Caco-2 (cell line): ENCODE data around the gene LDLRAD4. TPM values are rescaled to one million over a fixed set of nuclear protein-coding genes. Genes with fewer than 3 reads are reported as not detected.

ENCODE experiments used
- BruUV-seq: library from RNA; stranded (reverse); fragments of 400-500 nt; replicated peaks from 2 replicates; lab custom pipeline; 2021; lab: Mats Ljungman, UMichigan
- CTCF ChIA-PET: fragments of 300-600 bp; sonication (Branson Sonifier 250); formaldehyde crosslinking; loops from one replicate; lab custom pipeline; 2022; ENCODE audit warnings: antibody characterized with exemption; lab: Charles Lee
- POLR2A ChIA-PET: fragments of 300-600 bp; sonication (Branson Sonifier 250); formaldehyde crosslinking; loops from one replicate; lab custom pipeline; 2022; ENCODE audit warnings: antibody characterized with exemption; lab: Charles Lee
- DNase-seq, 2 experiments: peaks; one replicate each; pipeline versions ENCODE4 v3.0.0 to v3.0.0-alpha.2; 2020 to 2022
- H3K27me3 ChIP-seq: replicated peaks from 2 replicates; pipeline ENCODE4 v1.6.0; 2011; ENCODE audit warnings: low read length; ENCODE audit not compliant: control insufficient read depth, insufficient read depth
- H3K36me3 ChIP-seq: 2 replicates; pipeline ENCODE4 v1.5.1; 2011; ENCODE audit warnings: low read length; ENCODE audit not compliant: control insufficient read depth, insufficient read depth
- H3K4me1 ChIP-seq: fragments of 250-450 bp; sonication (Bioruptor Pico); 2 replicates; pipeline ENCODE4 v1.5.1; 2020; ENCODE audit warnings: mild to moderate bottlenecking
- H3K4me3 ChIP-seq: 2 replicates; pipeline ENCODE4 v1.5.1; 2011; ENCODE audit warnings: low read depth, mild to moderate bottlenecking, control low read depth, low read length
- H3K9me3 ChIP-seq: fragments of 250-450 bp; sonication (Bioruptor Pico); 2 replicates; pipeline ENCODE4 v1.5.1; 2020; ENCODE audit warnings: mild to moderate bottlenecking, moderate library complexity
- H3K27ac Mint-ChIP-seq: one replicate; pipeline ENCODE4 v1.8.0; 2022; ENCODE audit warnings: mixed read lengths; ENCODE audit not compliant: unreplicated experiment
- H3K27me3 Mint-ChIP-seq: one replicate; pipeline ENCODE4 v1.8.0; 2022; ENCODE audit warnings: mixed read lengths; ENCODE audit not compliant: insufficient read depth, unreplicated experiment
- H3K36me3 Mint-ChIP-seq: one replicate; pipeline ENCODE4 v1.8.0; 2022; ENCODE audit warnings: mild to moderate bottlenecking, mixed read lengths; ENCODE audit not compliant: insufficient read depth, unreplicated experiment
- H3K4me1 Mint-ChIP-seq: one replicate; pipeline ENCODE4 v1.8.0; 2022; ENCODE audit warnings: low read depth, mixed read lengths; ENCODE audit not compliant: unreplicated experiment
- H3K4me3 Mint-ChIP-seq: one replicate; pipeline ENCODE4 v1.8.0; 2022; ENCODE audit warnings: mild to moderate bottlenecking, moderate library complexity, mixed read lengths; ENCODE audit not compliant: unreplicated experiment
- H3K9me3 Mint-ChIP-seq: one replicate; pipeline ENCODE4 v1.8.0; 2022; ENCODE audit warnings: mixed read lengths; ENCODE audit not compliant: unreplicated experiment
- CTCF ChIP-seq, 2 experiments: fragments of 200-600 bp in 1 of 2; IDR thresholded peaks; 1 replicate in 1 of 2; 2 replicates in 1 of 2; pipeline versions ENCODE4 v1.5.1 to v1.8.0; 2011 to 2022; ENCODE audit warnings: antibody characterized with exemption in 1 of 2, control low read depth in 1 of 2, inconsistent platforms in 1 of 2, low read depth in 1 of 2, low read length in 1 of 2, mild to moderate bottlenecking in 1 of 2, moderate library complexity in 1 of 2; ENCODE audit not compliant: insufficient read depth in 1 of 2, severe bottlenecking in 1 of 2, unreplicated experiment in 1 of 2
- intact Hi-C: fragments of 100-400 bp; cut with micrococcal nuclease; formaldehyde crosslinking; loops from one replicate; pipeline ENCODE4 v1.10.0; 2022; ENCODE audit not compliant: unreplicated experiment
- total RNA-seq: library from RNA; stranded (reverse); gene quantifications from 2 replicates; pipeline ENCODE4 v1.2.3, GENCODE V29; 2022

LDLRAD4 gene
- total RNA-seq, 1 experiment from 2014 or later: 1.2 TPM

DNA sequence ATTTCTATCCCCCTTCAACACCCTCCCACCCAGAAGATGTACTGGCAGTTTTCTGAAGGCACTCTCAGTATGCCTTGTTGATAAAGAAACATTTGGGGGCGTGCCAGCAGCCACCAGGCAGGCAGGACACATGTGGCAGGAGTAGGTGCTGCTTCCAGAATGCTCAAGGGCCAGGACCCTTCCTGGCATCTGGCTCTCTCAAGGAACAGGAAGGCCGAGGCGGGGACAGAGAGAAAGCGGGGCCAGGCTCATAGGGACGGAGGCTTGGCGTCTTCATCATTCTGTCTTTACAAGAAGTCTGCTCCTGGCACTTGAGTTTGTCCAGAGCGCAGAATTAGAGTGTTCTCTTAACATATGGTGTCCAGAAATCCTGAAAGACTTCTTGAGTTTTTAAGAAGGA lies 386.2 kb downstream of the LDLRAD4 start:
- H3K36me3 ChIP-seq: no peaks in the 10 kb centered on the region
- POLR2A ChIA-PET: no interaction called here
- CTCF ChIA-PET: no interaction called here
- intact Hi-C loops: no loop called here
- Mint-ChIP-seq H3K27me3 (no peaks in the 10 kb centered on the region), H3K27ac (no peak overlapping the region), H3K9me3 (no peaks in the 10 kb centered on the region), H3K36me3 (no peaks in the 10 kb centered on the region), H3K4me3 (no peak overlapping the region), H3K4me1 (no peaks in the 10 kb centered on the region)
- no peak for TF ChIP-seq CTCF (IDR thresholded peaks at IDR 0.05; ENCODE audit: insufficient read depth in 1 of 2, low read depth in 1 of 2, low read length in 1 of 2, severe bottlenecking in 1 of 2, unreplicated experiment in 1 of 2)
- no TSS peak for BruUV-seq
- H3K4me1 ChIP-seq: no peaks in the 10 kb centered on the region
- no peak overlapping the region for H3K4me3 ChIP-seq
- no peak for DNase-seq
- H3K27me3 ChIP-seq: no peaks in the 10 kb centered on the region
- no peaks in the 10 kb centered on the region for H3K9me3 ChIP-seq

- Histone ChIP-seq H3K27me3 (no peaks in the 10 kb centered on the region), H3K9me3 (no peaks in the 10 kb centered on the region), H3K4me3 (no peak overlapping the region), H3K36me3 (no peaks in the 10 kb centered on the region), H3K4me1 (no peaks in the 10 kb centered on the region)
- no peak for DNase-seq
- H3K27me3 Mint-ChIP-seq: no peaks in the 10 kb centered on the region
- H3K27ac Mint-ChIP-seq: no peak overlapping the region
- TF ChIP-seq CTCF (IDR thresholded peaks at IDR 0.05; ENCODE audit: insufficient read depth in 1 of 2, low read depth in 1 of 2, low read length in 1 of 2, severe bottlenecking in 1 of 2, unreplicated experiment in 1 of 2): no peak
- H3K9me3 Mint-ChIP-seq: no peaks in the 10 kb centered on the region
- ChIA-PET POLR2A (no interaction called here), CTCF (no interaction called here)
- no TSS peak for BruUV-seq
- no peak overlapping the region for H3K4me3 Mint-ChIP-seq
- H3K36me3 Mint-ChIP-seq: no peaks in the 10 kb centered on the region
- intact Hi-C loops: no loop called here
- no peaks in the 10 kb centered on the region for H3K4me1 Mint-ChIP-seq
Observed at GRCh38 chr18:13605477-13605876, 386.9 kb downstream of the LDLRAD4 start.

- Histone ChIP-seq H3K4me1 (no peaks in the 10 kb centered on the region), H3K9me3 (no peaks in the 10 kb centered on the region), H3K36me3 (no peaks in the 10 kb centered on the region), H3K4me3 (no peak overlapping the region), H3K27me3 (no peaks in the 10 kb centered on the region)
- CTCF ChIA-PET: no interaction called here
- Mint-ChIP-seq H3K36me3 (no peaks in the 10 kb centered on the region), H3K9me3 (no peaks in the 10 kb centered on the region), H3K27ac (no peak overlapping the region), H3K4me1 (no peaks in the 10 kb centered on the region), H3K4me3 (no peak overlapping the region), H3K27me3 (no peaks in the 10 kb centered on the region)
- POLR2A ChIA-PET: no interaction called here
- DNase-seq: no peak
- intact Hi-C loops: no loop called here
- TF ChIP-seq CTCF (IDR thresholded peaks at IDR 0.05; ENCODE audit: insufficient read depth in 1 of 2, low read depth in 1 of 2, low read length in 1 of 2, severe bottlenecking in 1 of 2, unreplicated experiment in 1 of 2): no peak
- BruUV-seq: no TSS peak
Observed at GRCh38 chr18:13605901-13606300, 387.3 kb downstream of the LDLRAD4 start.
